Hematopoietic multipotent progenitor cell treated with erythropoietin and hydrocortisone succinate and interleukin-3 and kit ligand, for 15 days (in vitro differentiated cells): ENCODE data around the gene GARRE1.
"Not testable (repeated sequence)": the region's sequence is repeated elsewhere in the genome, so short reads cannot be mapped to it uniquely, and the experiment has no call there.

ENCODE experiments used
- DNase-seq: peaks from one replicate; pipeline ENCODE4 v3.0.0-alpha.2; 2015; ENCODE audit warnings: low spot score

The GARRE1 gene

DNA sequence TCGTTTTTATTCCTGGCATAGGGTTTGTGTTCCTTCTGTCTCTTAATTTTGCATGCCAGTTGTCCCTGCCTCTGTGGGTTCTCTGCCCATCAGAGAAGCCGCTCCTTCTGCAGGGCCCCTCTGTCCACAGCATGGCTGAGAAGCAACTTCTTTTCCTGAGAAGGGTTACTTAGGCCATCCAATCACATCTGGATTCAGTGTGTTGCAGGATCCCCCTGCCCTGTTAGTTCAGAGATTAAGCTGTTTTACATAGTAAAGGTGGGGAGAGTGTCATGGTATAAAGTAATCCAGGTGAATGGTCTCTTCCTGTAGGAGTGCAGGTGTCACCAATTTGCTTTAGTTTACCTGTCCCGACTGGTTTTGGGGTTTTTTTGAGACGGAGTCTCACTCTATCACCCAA, 22.9 kb upstream of the GARRE1 start:
- no peak for DNase-seq

DNA sequence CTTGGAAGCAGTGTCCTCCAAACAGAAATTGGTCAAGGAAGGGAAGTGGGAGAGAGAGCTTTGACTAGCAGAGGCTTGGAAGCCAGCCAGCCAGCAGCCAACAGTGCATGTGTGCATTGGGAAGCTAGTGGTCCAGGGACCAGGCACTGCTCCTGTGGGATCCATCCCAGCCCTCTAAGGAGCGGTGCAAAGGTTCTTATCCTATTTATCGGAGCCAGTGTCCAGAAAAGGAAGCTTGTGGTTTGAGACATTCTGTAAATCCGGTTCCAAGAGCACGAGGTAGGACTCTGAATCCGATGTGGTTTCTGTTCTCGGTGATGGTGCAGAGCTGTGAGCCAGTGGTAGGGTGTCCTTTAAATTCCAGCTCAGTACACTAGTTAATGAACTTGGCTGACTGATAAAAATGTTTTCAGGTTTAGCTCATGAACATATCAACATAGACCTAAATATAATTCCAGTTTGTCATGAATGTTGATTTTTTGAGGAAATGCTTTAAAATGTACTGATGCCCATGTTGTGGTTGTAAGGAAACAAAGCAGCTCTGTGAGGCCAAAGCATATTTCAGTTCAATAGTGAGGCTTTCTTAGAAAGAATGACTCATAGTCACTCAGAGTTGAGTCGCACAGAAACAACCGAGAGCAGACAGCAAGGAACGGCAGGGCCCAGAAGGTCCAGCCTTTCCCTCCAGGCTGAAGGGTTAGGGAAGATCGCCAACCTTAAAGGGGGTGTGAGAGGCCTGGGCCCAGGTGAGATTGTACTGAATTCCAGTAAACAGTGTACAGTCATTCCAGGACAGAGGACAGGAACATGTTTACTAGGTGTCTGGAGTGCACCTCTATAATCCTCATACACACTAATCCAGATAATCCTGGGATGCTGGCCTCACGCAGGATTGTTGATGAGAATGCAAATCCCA, 21.5 kb upstream of the GARRE1 start:
- no peak for DNase-seq

DNA sequence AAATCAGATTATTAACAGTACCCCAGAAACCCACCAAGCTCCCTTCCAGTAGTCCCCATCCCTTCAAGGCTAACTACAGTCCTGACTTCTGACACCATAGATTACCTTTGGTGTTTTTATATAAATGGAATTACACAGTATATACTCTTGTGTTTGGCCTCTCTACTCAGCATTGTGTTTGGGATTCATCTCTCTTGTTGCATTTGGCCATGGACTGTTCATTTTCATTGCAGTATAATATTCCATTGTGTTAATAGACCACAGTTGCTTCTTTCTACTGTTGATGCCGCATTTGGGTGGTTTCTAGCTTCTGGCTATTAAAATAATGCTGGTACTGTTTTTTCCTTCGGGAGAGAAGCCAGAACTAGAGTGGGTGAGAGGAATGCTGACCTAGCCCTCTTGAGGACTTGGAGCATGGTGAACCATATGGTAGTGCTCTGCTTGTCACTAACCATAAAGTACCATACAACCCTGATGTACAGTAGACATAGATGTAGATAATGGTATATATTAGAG, 18.9 kb upstream of the GARRE1 start:
- DNase-seq, result no peak

DNA sequence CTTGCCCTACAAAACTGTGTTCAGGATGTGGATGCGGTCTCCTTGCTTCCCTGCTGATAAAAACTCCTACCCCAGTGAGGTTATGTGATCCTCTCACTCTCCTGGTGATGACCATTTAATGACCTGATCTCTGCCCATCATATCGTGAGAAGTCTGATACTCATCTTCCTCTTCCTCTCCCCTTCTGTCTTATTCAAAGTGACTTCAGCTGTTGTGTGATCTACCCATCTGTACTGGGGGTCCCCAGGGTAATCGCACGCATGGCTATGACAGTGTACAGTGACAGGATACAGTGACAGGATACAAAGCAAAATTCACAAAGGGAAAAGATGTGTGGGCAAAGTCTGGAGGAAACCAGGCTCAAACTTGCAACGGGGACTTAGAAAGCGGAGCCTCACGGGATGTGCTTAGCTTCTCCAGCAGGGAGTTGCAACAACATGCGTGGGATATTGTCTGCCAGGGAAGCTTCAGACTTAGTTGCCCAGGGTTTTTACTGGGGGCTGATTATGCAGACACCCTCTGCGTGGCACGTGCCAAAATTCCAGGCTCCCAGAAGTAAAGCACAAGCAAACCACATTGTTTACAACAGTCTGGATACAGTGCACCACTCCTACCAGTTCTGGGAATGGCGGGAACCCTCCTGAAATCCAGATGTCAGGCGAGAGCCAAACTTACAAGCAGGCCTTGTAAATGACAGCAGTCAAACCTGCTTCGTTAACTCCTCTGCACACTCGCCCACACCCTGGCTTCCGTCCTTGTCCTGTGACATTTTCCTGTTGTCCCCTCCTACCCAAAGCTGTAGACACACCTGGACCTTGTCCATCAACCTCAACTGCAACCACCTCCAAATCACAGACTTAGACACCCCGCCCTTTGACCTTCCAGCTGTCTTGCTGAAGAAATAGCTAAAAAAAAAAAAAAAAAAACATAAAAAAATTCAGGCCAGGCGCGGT, 18.0 kb upstream of the GARRE1 start:
- DNase-seq, result no peak

DNA sequence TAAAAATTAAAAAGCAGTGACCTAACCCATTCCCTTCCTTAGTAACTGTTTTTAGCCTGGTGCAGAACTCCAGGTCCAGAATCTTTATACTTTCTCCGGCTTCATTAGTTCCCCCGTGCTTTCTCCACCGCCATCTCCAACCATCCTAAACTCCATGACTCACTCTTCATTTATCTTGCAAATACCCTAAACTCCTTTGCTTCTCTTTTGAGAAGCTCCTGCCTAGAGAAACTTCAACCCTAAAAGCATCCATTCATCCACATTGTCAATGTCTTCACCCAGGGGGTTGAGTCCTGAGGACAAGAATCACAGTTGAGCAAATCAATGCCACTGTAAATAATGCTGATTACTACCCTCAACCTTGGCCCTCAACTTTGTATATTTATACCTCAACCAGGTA, 17.1 kb upstream of the GARRE1 start:
- no peak for DNase-seq

DNA sequence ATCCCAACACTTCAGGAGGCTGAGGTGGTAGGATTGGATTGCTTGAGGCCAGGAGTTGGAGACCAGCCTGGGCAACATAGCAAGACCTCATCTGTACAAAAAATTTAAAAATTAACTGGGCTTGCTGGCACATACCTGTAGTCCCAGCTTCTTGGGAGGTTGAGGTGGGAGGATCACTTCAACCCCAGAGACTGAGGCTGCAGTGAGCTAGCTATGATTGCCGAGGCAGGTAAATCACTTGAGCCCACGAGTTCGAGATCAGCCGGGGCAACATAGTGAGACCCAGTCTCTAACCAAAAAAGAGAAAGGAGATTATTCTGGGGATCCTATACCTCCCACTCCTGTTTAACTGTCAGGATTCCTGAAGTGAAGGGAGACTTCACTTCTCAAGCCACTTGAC, 16.4 kb upstream of the GARRE1 start:
- no peak for DNase-seq

DNA sequence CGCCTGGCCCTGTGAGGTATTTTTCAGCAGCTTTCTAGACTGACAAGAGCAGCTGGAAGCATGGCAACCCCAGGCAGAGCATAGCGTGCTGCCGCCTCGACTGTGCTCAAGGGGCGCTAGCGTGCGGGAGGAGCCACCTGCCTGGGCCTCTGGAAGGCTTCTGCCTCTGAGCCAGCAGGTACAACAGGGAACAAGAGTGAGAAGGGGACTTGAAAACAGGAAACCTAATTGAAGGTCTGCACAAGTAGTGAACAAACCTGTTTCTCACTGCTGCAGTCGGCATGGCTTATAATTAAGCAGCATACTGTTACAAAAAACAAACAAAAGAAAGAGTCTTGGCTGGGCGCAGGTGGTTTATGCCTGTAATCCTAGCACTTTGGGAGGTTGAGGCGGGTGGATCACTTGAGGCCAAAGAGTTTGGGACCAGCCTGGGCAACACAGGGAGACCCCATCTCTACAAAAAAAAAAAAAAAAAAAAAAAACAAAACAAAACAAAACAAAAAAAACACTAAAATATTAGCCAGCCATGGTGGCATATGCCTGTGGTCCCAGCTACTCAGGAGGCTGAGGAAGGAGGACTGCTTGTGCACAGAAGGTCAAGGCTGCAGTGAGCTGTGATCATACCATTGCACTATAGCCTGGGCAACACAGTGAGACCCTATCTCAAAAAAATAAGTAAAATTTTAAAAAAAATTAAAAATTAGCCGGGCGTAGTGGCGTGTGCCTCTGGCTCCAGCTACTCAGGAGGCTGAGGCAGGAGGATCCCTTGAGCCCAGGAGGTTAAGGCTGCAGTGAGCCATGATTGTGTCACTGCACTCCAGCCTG, 12.6 kb upstream of the GARRE1 start:
- no peak for DNase-seq

DNA sequence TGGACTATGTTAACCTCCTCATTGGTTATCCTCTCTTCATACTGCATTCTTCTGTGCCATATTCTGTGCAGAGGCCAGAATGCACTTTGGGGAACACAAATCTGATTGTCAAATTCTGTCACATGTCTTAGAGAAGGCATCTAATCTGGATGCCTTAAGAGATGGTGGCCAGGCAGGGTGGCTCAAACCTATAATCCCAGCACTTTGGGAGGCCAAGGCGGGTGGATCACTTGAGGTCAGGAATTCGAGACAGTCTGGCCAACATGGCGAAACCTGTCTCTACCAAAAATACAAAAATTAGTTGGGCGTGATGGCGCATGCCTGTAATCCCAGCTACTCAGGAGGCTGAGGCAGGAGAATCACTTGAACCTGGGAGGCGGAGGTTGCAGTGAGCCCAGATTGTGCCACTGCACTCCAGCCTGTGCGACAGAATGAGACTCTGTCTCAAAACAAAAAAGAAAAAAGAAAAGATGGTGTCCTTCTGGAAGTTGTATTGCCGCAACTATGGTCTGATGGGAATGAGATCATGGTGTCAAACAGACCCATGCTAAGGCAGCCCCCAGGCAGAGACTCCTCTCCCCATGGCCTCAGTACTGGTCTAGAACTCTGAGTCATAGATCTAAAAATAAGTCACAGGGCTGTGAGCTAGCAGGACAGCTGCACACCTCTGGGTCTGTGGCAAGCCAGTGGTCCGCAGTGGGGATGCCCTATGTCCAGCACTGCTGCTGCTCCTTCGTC, 11.0 kb upstream of the GARRE1 start:
- not testable (repeated sequence) for DNase-seq

DNA sequence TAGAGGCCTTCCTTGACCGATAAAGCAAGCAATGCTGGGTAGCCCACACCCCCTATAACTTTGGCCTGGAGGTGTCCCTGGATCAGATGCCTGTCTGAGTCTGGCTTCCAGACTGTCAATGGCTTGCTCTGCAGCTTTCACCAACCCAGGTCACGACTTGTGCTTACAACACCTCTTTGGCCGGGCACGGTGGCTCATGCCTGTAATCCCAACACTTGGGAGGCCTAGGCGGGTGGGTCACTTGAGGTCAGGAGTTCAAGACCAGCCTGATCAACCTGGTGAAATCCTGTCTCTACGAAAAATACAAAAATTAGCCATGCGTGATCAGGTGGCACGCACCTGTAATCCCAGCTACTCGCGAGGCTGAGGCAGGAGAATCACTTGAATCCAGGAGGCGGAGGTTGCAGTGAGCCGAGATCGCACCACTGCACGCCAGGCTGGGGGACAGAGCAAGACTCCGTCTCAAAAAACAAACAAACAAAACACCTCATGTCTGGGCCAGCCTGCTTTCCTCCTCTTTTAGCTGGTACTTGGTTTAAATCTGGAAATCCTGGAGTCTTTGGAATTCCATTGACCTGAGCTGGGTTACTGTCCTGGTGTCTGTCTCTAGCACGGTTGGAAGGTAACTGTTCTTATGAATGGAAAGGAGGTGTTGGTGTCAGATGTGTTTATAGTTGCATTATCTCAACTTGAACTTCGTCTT, 10.3 kb upstream of the GARRE1 start:
- DNase-seq, result no peak

DNA sequence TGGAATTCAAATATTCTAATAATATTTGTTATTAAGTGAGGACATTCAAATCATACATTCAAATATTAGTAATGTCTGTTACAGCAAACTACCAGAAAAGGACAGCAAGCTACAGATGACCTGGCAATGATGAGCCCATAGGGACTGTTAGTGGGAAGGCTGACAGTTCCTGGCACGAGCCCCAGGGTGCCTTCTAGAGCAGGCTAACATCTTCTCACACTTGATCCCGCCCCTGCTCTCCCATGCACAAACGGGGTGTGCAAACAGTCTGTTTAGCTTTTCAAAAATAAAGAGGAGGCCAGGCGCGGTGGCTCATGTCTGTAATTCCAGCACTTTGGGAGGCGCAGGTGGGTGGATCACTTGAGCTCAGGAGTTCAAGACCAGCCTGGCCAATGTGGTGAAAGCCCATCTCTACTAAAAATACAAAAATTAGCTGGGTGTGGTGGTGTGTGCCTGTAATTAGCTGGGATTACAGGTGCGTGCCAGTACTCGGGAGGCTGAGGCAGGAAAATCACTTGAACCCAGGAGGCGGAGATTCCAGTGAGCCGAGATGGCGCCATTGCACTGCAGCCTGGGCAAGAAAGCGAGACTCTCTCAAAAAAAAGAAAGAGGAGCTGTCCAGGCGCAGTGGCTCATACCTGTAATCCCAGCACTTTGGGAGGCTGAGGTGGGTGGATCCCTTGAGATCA, 9.6 kb upstream of the GARRE1 start:
- no peak for DNase-seq

DNA sequence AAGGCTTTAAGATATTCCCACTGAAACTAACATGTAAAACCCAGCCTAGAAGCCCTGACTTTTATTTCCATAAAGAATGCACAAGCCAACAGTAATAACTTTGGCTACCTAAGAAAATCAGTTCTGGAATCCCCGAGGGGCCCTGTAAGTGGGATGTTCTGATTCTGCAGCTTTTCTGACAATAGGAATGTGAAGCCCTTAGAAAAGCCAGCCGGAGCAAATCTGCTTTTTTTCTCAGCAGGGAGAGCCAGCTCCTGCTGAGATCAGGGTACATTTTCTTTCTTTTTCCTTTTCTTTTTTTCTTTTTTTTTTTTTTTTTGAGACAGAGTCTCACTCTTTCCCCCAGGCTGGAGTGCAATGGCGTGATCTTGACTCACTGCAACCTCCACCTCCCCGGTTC, 8.0 kb upstream of the GARRE1 start:
- no peak for DNase-seq

DNA sequence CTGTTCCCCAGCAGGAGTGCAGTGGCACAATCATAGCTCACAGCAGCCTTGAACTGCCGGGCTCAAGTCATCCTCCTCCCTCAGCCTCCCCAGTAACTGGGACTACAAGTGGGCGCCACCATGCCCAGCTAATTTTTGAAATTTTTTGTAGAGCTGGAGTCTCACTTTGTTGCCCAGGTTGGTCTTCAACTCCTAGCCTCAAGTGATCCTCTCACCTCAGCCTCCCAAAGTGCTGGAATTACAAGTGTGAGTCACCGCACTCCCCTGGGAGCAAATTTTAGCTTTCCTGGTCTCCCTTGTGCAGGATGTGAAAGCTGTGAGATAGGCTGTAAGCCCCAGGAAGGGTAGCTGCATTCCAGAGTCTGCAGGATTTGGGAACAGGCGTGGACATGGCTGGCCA, 5.4 kb upstream of the GARRE1 start:
- DNase-seq, result no peak

DNA sequence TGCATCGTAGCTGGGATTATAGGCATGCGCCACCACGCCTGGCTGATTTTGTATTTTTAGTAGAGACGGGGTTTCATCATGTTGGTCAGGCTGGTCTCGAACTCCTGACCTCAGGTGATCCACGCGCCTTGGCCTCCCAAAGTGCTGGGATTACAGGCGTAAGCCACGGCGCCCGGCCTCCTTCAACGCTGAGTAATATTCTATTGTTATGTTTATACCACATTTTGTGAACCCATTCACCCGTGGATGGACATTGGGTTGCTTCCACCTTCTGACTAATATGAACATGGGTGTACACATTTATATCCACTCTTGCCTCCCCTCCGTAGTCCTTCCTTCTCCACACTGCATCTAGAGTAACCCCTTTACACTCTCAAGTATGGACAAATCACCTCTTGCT, 1.2 kb upstream of the GARRE1 start:
- not testable (repeated sequence) for DNase-seq

DNA sequence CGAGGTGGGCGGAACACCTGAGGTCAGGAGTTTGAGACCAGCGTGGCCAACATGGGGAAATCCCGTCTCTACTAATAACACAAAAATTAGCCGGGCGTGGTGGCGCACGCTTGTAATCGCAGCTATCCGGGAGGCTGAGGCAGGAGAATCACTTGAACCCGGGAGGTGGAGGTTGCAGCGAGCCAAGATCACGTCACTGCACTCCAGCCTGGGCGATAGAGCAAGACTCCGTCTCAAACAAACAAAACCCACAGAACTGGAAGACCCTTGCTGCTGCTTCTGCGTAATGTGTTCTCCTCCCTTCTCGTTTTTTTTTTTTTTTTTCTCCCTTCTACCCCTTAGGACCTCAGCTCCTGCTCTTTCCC, 691 bp upstream of the GARRE1 start:
- not testable (repeated sequence) for DNase-seq

DNA sequence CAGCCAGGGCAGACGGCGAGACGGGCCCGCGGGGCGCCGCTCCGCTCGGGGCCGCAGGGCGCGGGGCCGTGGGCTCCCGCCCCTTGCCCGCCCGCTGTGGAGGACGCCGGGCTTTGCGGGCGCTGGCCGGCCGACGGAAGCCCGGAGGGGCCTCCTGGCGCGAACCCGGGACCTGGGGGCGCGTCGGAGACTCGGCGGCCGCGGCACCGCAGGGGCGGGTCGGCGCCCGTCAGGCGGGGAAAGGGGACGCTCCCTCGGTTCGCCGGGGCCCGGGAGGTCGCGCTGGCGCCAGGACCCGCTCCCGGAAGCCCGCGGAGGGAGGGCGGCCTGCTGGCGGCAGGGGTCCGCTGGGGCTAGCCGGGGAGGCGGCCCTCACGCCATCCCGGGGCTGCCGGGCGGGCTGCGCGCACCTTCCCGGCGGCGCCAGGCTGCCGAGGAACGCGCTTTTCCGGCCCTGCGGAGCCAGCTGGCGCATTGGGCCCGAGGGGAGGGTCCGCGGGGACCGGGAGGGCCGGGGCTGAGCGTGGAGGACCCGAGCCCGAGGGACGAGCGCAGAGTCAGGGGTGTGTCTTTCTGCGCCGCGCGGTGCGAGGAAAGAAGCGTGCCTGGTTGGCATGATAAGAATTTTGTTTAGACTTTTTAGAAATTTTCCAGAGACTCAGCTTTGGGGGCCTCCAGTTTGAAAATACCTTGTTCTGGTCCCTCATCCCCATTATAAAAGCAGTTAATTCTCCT, 511 bp downstream of the GARRE1 start:
- peak; percentile 66 for DNase-seq

DNA sequence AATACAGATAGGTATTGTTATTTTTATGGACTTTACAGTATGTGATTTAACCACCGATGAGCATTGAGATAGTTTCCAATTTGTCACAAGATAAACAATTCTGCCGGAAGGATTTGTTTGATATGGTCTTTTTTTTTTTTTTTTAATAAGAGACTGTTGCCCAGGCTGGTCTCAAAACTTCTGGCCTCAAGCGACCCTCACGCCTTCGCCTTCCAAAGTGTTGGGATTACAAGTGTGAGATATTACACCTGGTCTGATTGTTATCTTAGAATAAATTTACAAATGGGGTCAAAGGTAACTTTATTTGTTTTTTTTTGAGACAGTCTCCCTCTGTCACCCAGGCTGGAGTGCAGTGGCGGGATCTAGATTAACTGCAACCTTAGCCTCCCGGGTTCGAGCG, 1.2 kb downstream of the GARRE1 start:
- DNase-seq, result no peak

DNA sequence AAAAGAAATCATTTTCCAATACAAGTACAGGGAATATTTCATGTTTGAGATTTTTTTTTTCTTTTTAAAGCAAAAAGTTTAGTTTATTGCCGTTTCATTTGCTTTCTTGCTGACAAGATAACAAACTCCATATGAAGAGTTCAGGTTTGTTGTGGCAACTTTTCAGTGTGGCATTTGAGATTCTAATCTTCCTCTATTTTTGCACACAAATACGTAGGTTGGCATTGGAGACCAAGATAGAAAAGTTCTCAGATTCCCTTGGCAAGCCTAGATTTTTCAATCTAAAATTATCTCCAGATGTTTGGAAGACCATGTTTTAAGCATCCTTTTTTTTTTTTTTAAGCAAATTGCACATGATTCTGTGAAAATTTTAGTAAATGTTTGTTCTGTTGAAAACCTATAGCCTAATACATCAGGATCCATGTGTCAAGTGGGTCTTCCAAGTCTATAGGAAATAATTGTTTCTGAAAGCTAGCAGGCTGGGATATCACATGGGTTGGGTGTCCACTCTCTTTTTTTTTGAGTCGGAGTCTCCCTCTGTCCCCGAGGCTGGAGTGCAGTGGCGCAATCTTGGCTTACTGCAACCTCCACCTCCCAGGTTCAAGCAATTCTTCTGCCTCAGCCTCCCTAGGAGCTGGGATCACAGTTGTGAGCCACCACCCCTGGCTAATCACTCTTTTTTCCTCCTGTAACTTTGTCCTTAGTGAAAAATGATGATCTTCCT, 2.6 kb downstream of the GARRE1 start:
- DNase-seq, result no peak

DNA sequence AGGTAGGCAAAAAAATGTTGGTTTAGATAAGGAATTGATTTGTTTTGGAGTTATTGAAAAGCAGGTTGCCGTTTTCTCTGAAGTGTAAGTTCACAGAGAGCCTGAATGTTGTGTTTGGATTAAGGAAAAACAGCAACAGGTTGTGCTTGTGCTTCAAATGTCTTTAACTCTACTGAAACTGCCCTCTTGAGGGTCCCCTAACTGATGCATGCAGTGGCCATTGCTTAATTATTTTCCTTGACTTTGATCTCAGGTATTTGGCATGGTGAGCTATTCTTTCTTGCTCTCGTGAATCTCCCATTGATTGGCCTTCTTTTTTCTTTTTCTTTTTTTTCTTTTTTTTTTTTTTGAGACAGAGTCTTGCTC, 3.2 kb downstream of the GARRE1 start:
- DNase-seq, result no peak
